ENCODE results near the gene OPCML. TPM values are rescaled to one million over a fixed set of nuclear protein-coding genes. Genes with fewer than 3 reads are reported as not detected.

Gene OPCML
- total RNA-seq, 4 donors from 2014 or later, result 0.16 TPM; not detected in 3

GRCh38 chr11:133477251-133477625 lies 55.1 kb downstream of the OPCML start:
- intact Hi-C loops (cut with DNase I; ENCODE audit: low total_unique reads), result no loop called here
- no peak overlapping the region for H3K4me3 ChIP-seq (ENCODE audit: low read depth, poor library complexity, severe bottlenecking)
- DNase-seq (ENCODE audit: low spot score in 2 of 2), result no peak
- WGBS, 2 donors, result 77 to 81% methylated on average over 4 of the region's 4 CpGs
- TF ChIP-seq POLR2A (IDR thresholded peaks at IDR 0.05), result no peak
- TF ChIP-seq CTCF (IDR thresholded peaks at IDR 0.05), result no peak

GRCh38 chr11:133476570-133477250 lies 55.6 kb downstream of the OPCML start:
- H3K4me3 ChIP-seq (ENCODE audit: low read depth, poor library complexity, severe bottlenecking), result no peak overlapping the region
- no peak for TF ChIP-seq CTCF (IDR thresholded peaks at IDR 0.05)
- TF ChIP-seq POLR2A (IDR thresholded peaks at IDR 0.05), result no peak
- intact Hi-C loops (cut with DNase I; ENCODE audit: low total_unique reads), result no loop called here
- no peak for DNase-seq (ENCODE audit: low spot score in 2 of 2)
- WGBS, 2 donors, result 44 to 49% methylated on average over 11 of the region's 11 CpGs

GRCh38 chr11:133474461-133474860 lies 57.8 kb downstream of the OPCML start:
- intact Hi-C loops (cut with DNase I; ENCODE audit: low total_unique reads), result no loop called here
- no peak for DNase-seq (ENCODE audit: low spot score in 2 of 2)
- H3K4me3 ChIP-seq (ENCODE audit: low read depth, poor library complexity, severe bottlenecking), result no peak overlapping the region
- 52 to 56% methylated on average over 6 of the region's 6 CpGs for WGBS, 2 donors
- TF ChIP-seq POLR2A (IDR thresholded peaks at IDR 0.05) (no peak), CTCF (IDR thresholded peaks at IDR 0.05) (no peak)

- no peak for DNase-seq (ENCODE audit: low spot score in 2 of 2)
- TF ChIP-seq POLR2A (IDR thresholded peaks at IDR 0.05), result no peak
- no peak for TF ChIP-seq CTCF (IDR thresholded peaks at IDR 0.05)
- 73 to 84% methylated on average over 1 of the region's 1 CpG for WGBS, 2 donors
- intact Hi-C loops (cut with DNase I; ENCODE audit: low total_unique reads), result no loop called here
- no peak overlapping the region for H3K4me3 ChIP-seq (ENCODE audit: low read depth, poor library complexity, severe bottlenecking)
Measured at GRCh38 chr11:133467686-133468085, 64.6 kb downstream of the OPCML start.

- 35 to 46% methylated on average over 4 of the region's 4 CpGs for WGBS, 2 donors
- no peak for DNase-seq (ENCODE audit: low spot score in 2 of 2)
- TF ChIP-seq POLR2A (IDR thresholded peaks at IDR 0.05) (no peak), CTCF (IDR thresholded peaks at IDR 0.05) (no peak)
- H3K4me3 ChIP-seq (ENCODE audit: low read depth, poor library complexity, severe bottlenecking), result no peak overlapping the region
- intact Hi-C loops (cut with DNase I; ENCODE audit: low total_unique reads), result no loop called here
Measured at GRCh38 chr11:133443206-133443747, 89.0 kb downstream of the OPCML start.

Data from lower leg skin (tissue), 4 donors.